GM23338 (cell line): ENCODE data around the gene SCLY.

Source experiments
- CREB1 ChIP-seq: fragments of 250-450 bp; sonication (Bioruptor Pico); IDR thresholded peaks from 2 replicates; pipeline ENCODE4 v1.5.0; 2020; ENCODE audit warnings: low read depth, mild to moderate bottlenecking, moderate library complexity
- CTCF ChIP-seq, 2 experiments: fragments of 200-600 bp in 1 of 2; sonication (generic) in 1 of 2; conservative IDR thresholded peaks; 2 replicates each; pipeline versions ENCODE4 v1.5.1 to v1.6.1; 2016 to 2017; ENCODE audit warnings: antibody characterized with exemption in 2 of 2, low read depth in 2 of 2, mild to moderate bottlenecking in 2 of 2, moderate library complexity in 1 of 2
- EZH2 ChIP-seq: fragments of 200-600 bp; sonication (generic); IDR thresholded peaks from one replicate; pipeline ENCODE4 v1.8.0; 2017; ENCODE audit warnings: antibody characterized with exemption, mild to moderate bottlenecking, low read depth; ENCODE audit not compliant: unreplicated experiment
- EZH2phosphoT487 ChIP-seq: fragments of 200-600 bp; sonication (generic); IDR thresholded peaks from one replicate; pipeline ENCODE4 v1.8.1; 2018; ENCODE audit warnings: antibody characterized with exemption; ENCODE audit not compliant: unreplicated experiment
- JUNB ChIP-seq: IDR thresholded peaks from one replicate; pipeline ENCODE4 v1.6.1; 2016; ENCODE audit warnings: antibody characterized with exemption; ENCODE audit not compliant: unreplicated experiment
- NANOG ChIP-seq: IDR thresholded peaks from 2 replicates; pipeline ENCODE4 v1.6.1; 2016; ENCODE audit warnings: antibody characterized with exemption, borderline replicate concordance
- POLR2AphosphoS5 ChIP-seq: IDR thresholded peaks from 2 replicates; pipeline ENCODE4 v1.6.1; 2016; ENCODE audit warnings: antibody characterized with exemption, low read depth
- STAT1 ChIP-seq: IDR thresholded peaks from one replicate; pipeline ENCODE4 v1.6.1; 2016; ENCODE audit warnings: antibody characterized with exemption; ENCODE audit not compliant: unreplicated experiment
- ZNF114 ChIP-seq: fragments of 250-450 bp; sonication (Bioruptor Pico); IDR thresholded peaks from 2 replicates; pipeline ENCODE4 v1.5.0; 2020; ENCODE audit warnings: mild to moderate bottlenecking, moderate library complexity
- ZNF331 ChIP-seq: fragments of 250-450 bp; sonication (Bioruptor Pico); IDR thresholded peaks from 2 replicates; pipeline ENCODE4 v1.5.0; 2020; ENCODE audit warnings: low read depth, mild to moderate bottlenecking, moderate library complexity
- TF ChIP-seq, protein P1 (sequence below): IDR thresholded peaks from one replicate; pipeline ENCODE4 v1.6.1; 2018; ENCODE audit warnings: antibody characterized with exemption; ENCODE audit not compliant: unreplicated experiment
- TF ChIP-seq, protein P2 (sequence below): IDR thresholded peaks from 2 replicates; pipeline ENCODE4 v1.6.1; 2016; ENCODE audit warnings: antibody characterized with exemption

DNA sequence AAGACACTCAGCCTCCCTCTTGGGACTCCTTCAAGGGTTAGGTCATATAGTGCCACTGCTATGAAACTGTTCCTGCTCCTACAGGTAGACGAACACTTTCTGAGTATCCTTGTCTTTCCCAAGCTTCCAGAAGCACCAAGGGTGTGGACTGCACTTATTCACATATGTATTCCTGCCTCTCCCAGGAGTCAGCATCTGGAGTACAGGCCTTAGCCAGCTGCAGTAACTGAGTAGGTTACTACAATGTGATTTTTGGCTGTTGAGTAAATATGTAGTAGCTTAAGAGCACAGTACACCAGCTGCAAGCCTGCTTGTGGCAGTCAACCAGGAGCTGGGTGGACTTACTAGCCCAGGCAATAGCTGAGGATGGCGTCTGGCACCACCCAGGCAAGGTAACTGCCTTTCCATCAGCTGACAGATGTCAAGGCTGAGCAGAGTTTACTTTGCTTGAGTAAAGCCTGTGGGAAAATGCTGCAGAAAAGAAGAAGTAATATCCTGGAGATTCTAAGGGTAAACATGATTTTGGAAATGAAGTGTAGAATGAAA is 14.0 kb upstream of the SCLY start:
- no peak for TF ChIP-seq CTCF (conservative IDR thresholded peaks at IDR 0.05; ENCODE audit: low read depth in 2 of 2)
- no peak for TF ChIP-seq EZH2
- TF ChIP-seq, protein P1, sequence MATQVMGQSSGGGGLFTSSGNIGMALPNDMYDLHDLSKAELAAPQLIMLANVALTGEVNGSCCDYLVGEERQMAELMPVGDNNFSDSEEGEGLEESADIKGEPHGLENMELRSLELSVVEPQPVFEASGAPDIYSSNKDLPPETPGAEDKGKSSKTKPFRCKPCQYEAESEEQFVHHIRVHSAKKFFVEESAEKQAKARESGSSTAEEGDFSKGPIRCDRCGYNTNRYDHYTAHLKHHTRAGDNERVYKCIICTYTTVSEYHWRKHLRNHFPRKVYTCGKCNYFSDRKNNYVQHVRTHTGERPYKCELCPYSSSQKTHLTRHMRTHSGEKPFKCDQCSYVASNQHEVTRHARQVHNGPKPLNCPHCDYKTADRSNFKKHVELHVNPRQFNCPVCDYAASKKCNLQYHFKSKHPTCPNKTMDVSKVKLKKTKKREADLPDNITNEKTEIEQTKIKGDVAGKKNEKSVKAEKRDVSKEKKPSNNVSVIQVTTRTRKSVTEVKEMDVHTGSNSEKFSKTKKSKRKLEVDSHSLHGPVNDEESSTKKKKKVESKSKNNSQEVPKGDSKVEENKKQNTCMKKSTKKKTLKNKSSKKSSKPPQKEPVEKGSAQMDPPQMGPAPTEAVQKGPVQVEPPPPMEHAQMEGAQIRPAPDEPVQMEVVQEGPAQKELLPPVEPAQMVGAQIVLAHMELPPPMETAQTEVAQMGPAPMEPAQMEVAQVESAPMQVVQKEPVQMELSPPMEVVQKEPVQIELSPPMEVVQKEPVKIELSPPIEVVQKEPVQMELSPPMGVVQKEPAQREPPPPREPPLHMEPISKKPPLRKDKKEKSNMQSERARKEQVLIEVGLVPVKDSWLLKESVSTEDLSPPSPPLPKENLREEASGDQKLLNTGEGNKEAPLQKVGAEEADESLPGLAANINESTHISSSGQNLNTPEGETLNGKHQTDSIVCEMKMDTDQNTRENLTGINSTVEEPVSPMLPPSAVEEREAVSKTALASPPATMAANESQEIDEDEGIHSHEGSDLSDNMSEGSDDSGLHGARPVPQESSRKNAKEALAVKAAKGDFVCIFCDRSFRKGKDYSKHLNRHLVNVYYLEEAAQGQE: no peak
- TF ChIP-seq EZH2phosphoT487: no peak
- no peak for TF ChIP-seq CREB1 (CRISPR knock-in tag)
- no peak for TF ChIP-seq JUNB
- TF ChIP-seq ZNF331 (CRISPR knock-in tag): no peak
- TF ChIP-seq POLR2AphosphoS5: no peak
- TF ChIP-seq, protein P2, sequence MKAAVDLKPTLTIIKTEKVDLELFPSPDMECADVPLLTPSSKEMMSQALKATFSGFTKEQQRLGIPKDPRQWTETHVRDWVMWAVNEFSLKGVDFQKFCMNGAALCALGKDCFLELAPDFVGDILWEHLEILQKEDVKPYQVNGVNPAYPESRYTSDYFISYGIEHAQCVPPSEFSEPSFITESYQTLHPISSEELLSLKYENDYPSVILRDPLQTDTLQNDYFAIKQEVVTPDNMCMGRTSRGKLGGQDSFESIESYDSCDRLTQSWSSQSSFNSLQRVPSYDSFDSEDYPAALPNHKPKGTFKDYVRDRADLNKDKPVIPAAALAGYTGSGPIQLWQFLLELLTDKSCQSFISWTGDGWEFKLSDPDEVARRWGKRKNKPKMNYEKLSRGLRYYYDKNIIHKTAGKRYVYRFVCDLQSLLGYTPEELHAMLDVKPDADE: no peak
- no peak for TF ChIP-seq STAT1
- no peak for TF ChIP-seq NANOG
- TF ChIP-seq ZNF114 (CRISPR knock-in tag): no peak
